PFSK-1 (cell line): Measurements from ENCODE around the gene STK39.

Experiments used
- FOXP2 ChIP-seq: optimal IDR thresholded peaks from 2 replicates; pipeline ENCODE3; 2011; ENCODE audit warnings: borderline replicate concordance, control low read depth, inconsistent platforms; ENCODE audit not compliant: insufficient read depth; ENCODE audit errors: extremely low read length, extremely low read depth
- POLR2AphosphoS5 ChIP-seq: IDR thresholded peaks from 2 replicates; pipeline ENCODE4 v1.6.1; 2012; ENCODE audit warnings: low read depth, mild to moderate bottlenecking, control low read depth, low read length, moderate library complexity
- SIN3A ChIP-seq: IDR thresholded peaks from 2 replicates; pipeline ENCODE4 v1.6.1; 2012; ENCODE audit warnings: mild to moderate bottlenecking, low read length, moderate library complexity, borderline replicate concordance; ENCODE audit not compliant: insufficient read depth
- TAF1 ChIP-seq: IDR thresholded peaks from 2 replicates; pipeline ENCODE4 v1.6.1; 2012; ENCODE audit warnings: low read length, control low read depth, borderline replicate concordance; ENCODE audit not compliant: insufficient read depth
- TF ChIP-seq, protein P1 (sequence below), 2 experiments: IDR thresholded peaks; 2 replicates each; pipeline versions ENCODE4 v1.6.1 to v1.8.0; 2011 to 2012; ENCODE audit warnings: low read depth in 2 of 2, low read length in 2 of 2, control low read depth in 1 of 2, inconsistent platforms in 1 of 2, mild to moderate bottlenecking in 1 of 2, moderate library complexity in 1 of 2; ENCODE audit not compliant: insufficient read depth in 1 of 2

Gene STK39

DNA sequence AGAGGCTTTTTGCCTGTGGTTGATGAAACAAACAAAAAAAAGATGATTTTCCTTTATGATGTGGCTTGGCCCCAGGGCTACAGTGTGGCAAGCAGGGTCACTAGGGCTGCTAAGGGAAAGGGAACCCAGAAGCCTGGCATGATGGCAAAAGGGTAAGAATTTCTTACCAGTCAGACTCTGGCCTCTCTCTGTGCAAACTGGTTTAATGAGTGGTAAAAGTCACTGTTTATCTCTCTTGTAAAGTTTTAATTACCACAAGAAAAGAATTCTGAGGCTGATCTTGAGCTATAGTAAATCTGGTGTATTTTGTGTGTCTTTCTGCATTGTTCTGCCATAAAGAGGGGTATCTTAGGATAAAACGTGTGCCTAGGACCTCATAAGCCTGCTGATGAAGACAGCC lies 275.4 kb downstream of the STK39 start:
- TF ChIP-seq TAF1 (no peak), SIN3A (no peak), POLR2AphosphoS5 (no peak), FOXP2 (no peak)
- TF ChIP-seq, protein P1, sequence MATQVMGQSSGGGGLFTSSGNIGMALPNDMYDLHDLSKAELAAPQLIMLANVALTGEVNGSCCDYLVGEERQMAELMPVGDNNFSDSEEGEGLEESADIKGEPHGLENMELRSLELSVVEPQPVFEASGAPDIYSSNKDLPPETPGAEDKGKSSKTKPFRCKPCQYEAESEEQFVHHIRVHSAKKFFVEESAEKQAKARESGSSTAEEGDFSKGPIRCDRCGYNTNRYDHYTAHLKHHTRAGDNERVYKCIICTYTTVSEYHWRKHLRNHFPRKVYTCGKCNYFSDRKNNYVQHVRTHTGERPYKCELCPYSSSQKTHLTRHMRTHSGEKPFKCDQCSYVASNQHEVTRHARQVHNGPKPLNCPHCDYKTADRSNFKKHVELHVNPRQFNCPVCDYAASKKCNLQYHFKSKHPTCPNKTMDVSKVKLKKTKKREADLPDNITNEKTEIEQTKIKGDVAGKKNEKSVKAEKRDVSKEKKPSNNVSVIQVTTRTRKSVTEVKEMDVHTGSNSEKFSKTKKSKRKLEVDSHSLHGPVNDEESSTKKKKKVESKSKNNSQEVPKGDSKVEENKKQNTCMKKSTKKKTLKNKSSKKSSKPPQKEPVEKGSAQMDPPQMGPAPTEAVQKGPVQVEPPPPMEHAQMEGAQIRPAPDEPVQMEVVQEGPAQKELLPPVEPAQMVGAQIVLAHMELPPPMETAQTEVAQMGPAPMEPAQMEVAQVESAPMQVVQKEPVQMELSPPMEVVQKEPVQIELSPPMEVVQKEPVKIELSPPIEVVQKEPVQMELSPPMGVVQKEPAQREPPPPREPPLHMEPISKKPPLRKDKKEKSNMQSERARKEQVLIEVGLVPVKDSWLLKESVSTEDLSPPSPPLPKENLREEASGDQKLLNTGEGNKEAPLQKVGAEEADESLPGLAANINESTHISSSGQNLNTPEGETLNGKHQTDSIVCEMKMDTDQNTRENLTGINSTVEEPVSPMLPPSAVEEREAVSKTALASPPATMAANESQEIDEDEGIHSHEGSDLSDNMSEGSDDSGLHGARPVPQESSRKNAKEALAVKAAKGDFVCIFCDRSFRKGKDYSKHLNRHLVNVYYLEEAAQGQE (IDR thresholded peaks at IDR 0.05; ENCODE audit: insufficient read depth in 1 of 2, low read depth in 2 of 2, low read length in 2 of 2), result no peak

DNA sequence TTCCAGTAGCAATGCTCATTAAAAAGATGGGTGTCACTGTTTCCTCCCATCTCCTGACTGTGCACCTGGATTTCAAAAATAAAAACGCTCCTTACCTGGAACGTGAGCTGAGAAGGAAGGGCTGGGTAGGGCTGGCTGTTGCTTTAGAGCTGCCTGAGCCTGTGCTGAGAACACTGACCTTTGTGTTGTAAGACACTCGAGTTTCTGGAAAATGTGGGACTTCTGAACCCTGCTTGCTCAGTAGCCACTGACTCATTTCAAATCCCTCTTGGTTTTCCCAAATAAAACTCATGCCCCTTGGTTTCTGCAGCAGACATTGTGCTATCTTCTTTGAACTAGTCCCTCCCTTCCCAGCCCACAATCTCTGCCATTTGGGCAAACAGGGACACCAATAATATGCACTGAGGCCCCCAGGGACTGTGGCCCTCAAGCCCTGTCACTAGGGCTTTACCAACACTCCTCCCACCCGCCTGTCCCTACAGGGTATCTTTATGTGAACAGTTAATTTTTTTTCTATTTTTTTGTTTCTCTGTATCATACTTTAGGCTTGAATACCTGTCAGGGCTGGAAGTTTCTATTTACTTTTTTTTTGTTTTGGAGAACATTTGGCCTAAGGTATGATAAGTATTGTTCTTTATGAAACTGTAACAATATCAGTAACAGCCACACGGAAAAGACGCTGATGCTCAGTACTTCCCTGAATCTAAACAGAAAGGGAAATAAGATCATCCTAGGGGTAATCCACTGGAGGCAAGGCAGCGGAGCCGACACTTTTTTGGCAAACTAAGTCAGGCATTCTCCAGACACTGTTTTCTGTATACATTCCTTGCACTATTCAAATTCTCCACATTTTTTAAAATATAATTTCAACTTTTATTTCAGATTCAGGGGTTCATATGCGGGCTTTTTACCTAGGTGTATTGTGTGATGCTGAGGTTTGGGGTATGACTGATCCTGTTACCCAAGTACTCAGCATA lies 280.2 kb downstream of the STK39 start:
- no peak for TF ChIP-seq POLR2AphosphoS5

GRCh38 chr2:167965907-167966761 lies 281.3 kb downstream of the STK39 start:
- TF ChIP-seq TAF1 (no peak), POLR2AphosphoS5 (no peak), SIN3A (no peak), FOXP2 (no peak)
- TF ChIP-seq, protein P1 (IDR thresholded peaks at IDR 0.05; ENCODE audit: insufficient read depth in 1 of 2, low read depth in 2 of 2, low read length in 2 of 2), result no peak

DNA sequence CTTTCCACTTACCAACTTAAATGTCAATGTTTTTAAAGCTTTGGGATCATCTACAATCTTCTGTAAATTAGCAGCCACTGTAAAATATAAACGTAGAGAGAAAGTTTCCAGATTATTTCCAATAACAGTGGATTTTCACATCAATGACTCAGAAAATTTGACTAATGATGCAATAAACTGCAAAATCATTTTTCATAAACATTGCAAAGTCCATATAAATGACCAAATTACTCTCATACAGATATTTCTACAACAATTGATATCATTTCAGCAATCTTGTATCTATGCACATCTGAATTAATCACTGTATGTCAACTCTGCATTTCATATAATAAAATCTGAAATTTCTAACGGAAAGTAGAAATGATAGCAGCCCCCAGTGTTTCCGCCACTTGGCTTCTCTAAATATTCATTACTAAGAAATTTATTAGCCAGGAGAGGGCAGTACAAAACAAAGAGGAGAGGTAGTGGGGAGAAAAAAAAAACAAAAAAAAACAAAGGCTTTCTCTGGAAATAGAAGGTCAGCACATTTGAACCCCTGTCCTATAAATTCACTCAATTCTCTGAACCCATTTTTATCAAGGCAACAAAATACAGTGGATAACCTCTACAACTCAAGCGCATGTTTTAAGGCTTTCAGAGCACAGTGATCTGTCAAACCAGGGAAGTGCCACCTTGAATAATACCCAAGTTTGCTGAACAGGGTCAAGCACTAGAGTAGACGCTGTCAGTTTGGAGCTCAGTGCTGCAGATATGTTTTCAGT lies 282.6 kb downstream of the STK39 start:
- TF ChIP-seq POLR2AphosphoS5 (no peak), TAF1 (no peak), SIN3A (no peak), FOXP2 (no peak)
- TF ChIP-seq, protein P1 (IDR thresholded peaks at IDR 0.05; ENCODE audit: insufficient read depth in 1 of 2, low read depth in 2 of 2, low read length in 2 of 2), result no peak
